ENCODE measurements around the gene NEURL3.

The NEURL3 gene

GRCh38 chr2:96512341-96512740 is 7.2 kb upstream of the NEURL3 start:
- WGBS, 2 experiments (ENCODE audit: insufficient coverage in 2 of 2): 100% methylated on average over 1 to 2 of the region's 4 CpGs
- H3K4me3 ChIP-seq (ENCODE audit: extremely low read depth, insufficient read depth, low read length, poor library complexity, severe bottlenecking): no peak overlapping the region
- no peak overlapping the region for H3K27ac ChIP-seq (ENCODE audit: low read depth, low read length, severe bottlenecking)
- H3K4me1 ChIP-seq (ENCODE audit: control insufficient read depth, insufficient read depth, low read length, poor library complexity, severe bottlenecking): no peaks in the 10 kb centered on the region
- H3K9me3 ChIP-seq (ENCODE audit: control insufficient read depth, low read length): peaks cover 3% of the 10 kb centered on the region
- no peaks in the 10 kb centered on the region for H3K36me3 ChIP-seq (ENCODE audit: control insufficient read depth, insufficient read depth, low read length)

GRCh38 chr2:96511851-96512250 is 6.7 kb upstream of the NEURL3 start:
- no peaks in the 10 kb centered on the region for H3K9me3 ChIP-seq (ENCODE audit: control insufficient read depth, low read length)

GRCh38 chr2:96510931-96511595 is 5.9 kb upstream of the NEURL3 start:
- Histone ChIP-seq H3K27ac (ENCODE audit: low read depth, low read length, severe bottlenecking) (no peak overlapping the region), H3K36me3 (ENCODE audit: control insufficient read depth, insufficient read depth, low read length) (no peaks in the 10 kb centered on the region), H3K9me3 (ENCODE audit: control insufficient read depth, low read length) (no peaks in the 10 kb centered on the region), H3K4me3 (ENCODE audit: extremely low read depth, insufficient read depth, low read length, poor library complexity, severe bottlenecking) (no peak overlapping the region), H3K4me1 (ENCODE audit: control insufficient read depth, insufficient read depth, low read length, poor library complexity, severe bottlenecking) (no peaks in the 10 kb centered on the region)
- 81% methylated on average over 5 to 6 of the region's 6 CpGs for WGBS, 2 experiments (ENCODE audit: insufficient coverage in 2 of 2)

More at GRCh38 chr2:96511851-96512250, 6.7 kb upstream of the NEURL3 start:
- Histone ChIP-seq H3K4me1 (ENCODE audit: control insufficient read depth, insufficient read depth, low read length, poor library complexity, severe bottlenecking) (no peaks in the 10 kb centered on the region), H3K27ac (ENCODE audit: low read depth, low read length, severe bottlenecking) (no peak overlapping the region), H3K36me3 (ENCODE audit: control insufficient read depth, insufficient read depth, low read length) (no peaks in the 10 kb centered on the region), H3K4me3 (ENCODE audit: extremely low read depth, insufficient read depth, low read length, poor library complexity, severe bottlenecking) (no peak overlapping the region)
- 70 to 100% methylated on average over 1 to 3 of the region's 4 CpGs for WGBS, 2 experiments (ENCODE audit: insufficient coverage in 2 of 2)

GRCh38 chr2:96509847-96510230 is 4.7 kb upstream of the NEURL3 start:
- Histone ChIP-seq H3K4me3 (ENCODE audit: extremely low read depth, insufficient read depth, low read length, poor library complexity, severe bottlenecking) (no peak overlapping the region), H3K36me3 (ENCODE audit: control insufficient read depth, insufficient read depth, low read length) (no peaks in the 10 kb centered on the region), H3K27ac (ENCODE audit: low read depth, low read length, severe bottlenecking) (no peak overlapping the region), H3K4me1 (ENCODE audit: control insufficient read depth, insufficient read depth, low read length, poor library complexity, severe bottlenecking) (no peaks in the 10 kb centered on the region), H3K9me3 (ENCODE audit: control insufficient read depth, low read length) (no peaks in the 10 kb centered on the region)
- WGBS, 2 experiments (ENCODE audit: insufficient coverage in 2 of 2): 41 to 56% methylated on average over 5 to 9 of the region's 11 CpGs

- H3K9me3 ChIP-seq (ENCODE audit: control insufficient read depth, low read length): no peaks in the 10 kb centered on the region
- no peak overlapping the region for H3K4me3 ChIP-seq (ENCODE audit: extremely low read depth, insufficient read depth, low read length, poor library complexity, severe bottlenecking)
- 33 to 41% methylated on average over 25 to 28 of the region's 32 CpGs for WGBS, 2 experiments (ENCODE audit: insufficient coverage in 2 of 2)
- H3K36me3 ChIP-seq (ENCODE audit: control insufficient read depth, insufficient read depth, low read length): no peaks in the 10 kb centered on the region
- no peak overlapping the region for H3K27ac ChIP-seq (ENCODE audit: low read depth, low read length, severe bottlenecking)
- H3K4me1 ChIP-seq (ENCODE audit: control insufficient read depth, insufficient read depth, low read length, poor library complexity, severe bottlenecking): no peaks in the 10 kb centered on the region
These were observed 4.1 kb upstream of the NEURL3 start for GRCh38 chr2:96509114-96509846.

GRCh38 chr2:96508521-96509113 is 3.5 kb upstream of the NEURL3 start:
- H3K9me3 ChIP-seq (ENCODE audit: control insufficient read depth, low read length): no peaks in the 10 kb centered on the region
- no peak overlapping the region for H3K4me3 ChIP-seq (ENCODE audit: extremely low read depth, insufficient read depth, low read length, poor library complexity, severe bottlenecking)
- no peak overlapping the region for H3K27ac ChIP-seq (ENCODE audit: low read depth, low read length, severe bottlenecking)
- WGBS, 2 experiments (ENCODE audit: insufficient coverage in 2 of 2): 84 to 89% methylated on average over 24 to 26 of the region's 26 CpGs
- no peaks in the 10 kb centered on the region for H3K4me1 ChIP-seq (ENCODE audit: control insufficient read depth, insufficient read depth, low read length, poor library complexity, severe bottlenecking)
- no peaks in the 10 kb centered on the region for H3K36me3 ChIP-seq (ENCODE audit: control insufficient read depth, insufficient read depth, low read length)

GRCh38 chr2:96507957-96508520 is 2.9 kb upstream of the NEURL3 start:
- H3K9me3 ChIP-seq (ENCODE audit: control insufficient read depth, low read length): no peaks in the 10 kb centered on the region
- no peaks in the 10 kb centered on the region for H3K36me3 ChIP-seq (ENCODE audit: control insufficient read depth, insufficient read depth, low read length)
- no peak overlapping the region for H3K27ac ChIP-seq (ENCODE audit: low read depth, low read length, severe bottlenecking)
- H3K4me3 ChIP-seq (ENCODE audit: extremely low read depth, insufficient read depth, low read length, poor library complexity, severe bottlenecking): no peak overlapping the region
- no peaks in the 10 kb centered on the region for H3K4me1 ChIP-seq (ENCODE audit: control insufficient read depth, insufficient read depth, low read length, poor library complexity, severe bottlenecking)
- WGBS, 2 experiments (ENCODE audit: insufficient coverage in 2 of 2): 40% methylated on average over 32 to 35 of the region's 38 CpGs

GRCh38 chr2:96506907-96507240 is 1.7 kb upstream of the NEURL3 start:
- WGBS, 2 experiments (ENCODE audit: insufficient coverage in 2 of 2): 84 to 91% methylated on average over 4 to 6 of the region's 7 CpGs
- Histone ChIP-seq H3K4me3 (ENCODE audit: extremely low read depth, insufficient read depth, low read length, poor library complexity, severe bottlenecking) (no peak overlapping the region), H3K9me3 (ENCODE audit: control insufficient read depth, low read length) (no peaks in the 10 kb centered on the region), H3K4me1 (ENCODE audit: control insufficient read depth, insufficient read depth, low read length, poor library complexity, severe bottlenecking) (no peaks in the 10 kb centered on the region), H3K27ac (ENCODE audit: low read depth, low read length, severe bottlenecking) (no peak overlapping the region), H3K36me3 (ENCODE audit: control insufficient read depth, insufficient read depth, low read length) (no peaks in the 10 kb centered on the region)

GRCh38 chr2:96506016-96506906 is 1.1 kb upstream of the NEURL3 start:
- Histone ChIP-seq H3K9me3 (ENCODE audit: control insufficient read depth, low read length) (no peaks in the 10 kb centered on the region), H3K4me1 (ENCODE audit: control insufficient read depth, insufficient read depth, low read length, poor library complexity, severe bottlenecking) (no peaks in the 10 kb centered on the region), H3K36me3 (ENCODE audit: control insufficient read depth, insufficient read depth, low read length) (no peaks in the 10 kb centered on the region), H3K4me3 (ENCODE audit: extremely low read depth, insufficient read depth, low read length, poor library complexity, severe bottlenecking) (no peak overlapping the region), H3K27ac (ENCODE audit: low read depth, low read length, severe bottlenecking) (no peak overlapping the region)
- 78 to 94% methylated on average over 2 to 4 of the region's 8 CpGs for WGBS, 2 experiments (ENCODE audit: insufficient coverage in 2 of 2)

- H3K4me3 ChIP-seq (ENCODE audit: extremely low read depth, insufficient read depth, low read length, poor library complexity, severe bottlenecking): no peak overlapping the region
- no peaks in the 10 kb centered on the region for H3K36me3 ChIP-seq (ENCODE audit: control insufficient read depth, insufficient read depth, low read length)
- H3K4me1 ChIP-seq (ENCODE audit: control insufficient read depth, insufficient read depth, low read length, poor library complexity, severe bottlenecking): no peaks in the 10 kb centered on the region
- no peaks in the 10 kb centered on the region for H3K9me3 ChIP-seq (ENCODE audit: control insufficient read depth, low read length)
- H3K27ac ChIP-seq (ENCODE audit: low read depth, low read length, severe bottlenecking): no peak overlapping the region
- WGBS, 2 experiments (ENCODE audit: insufficient coverage in 2 of 2): 91 to 93% methylated on average over 5 to 8 of the region's 12 CpGs
These were observed 1.4 kb downstream of the NEURL3 start for GRCh38 chr2:96503637-96504243.

All from mesodermal cell (in vitro differentiated cells).